Tibial artery (tissue), 4 donors: Measurements from ENCODE around the gene SLC6A5.

ENCODE experiments used
- DNase-seq, 2 donors: peaks; one replicate each; pipeline ENCODE4 v3.0.0-alpha.2; 2019
- H3K27ac ChIP-seq, 2 donors: fragments of 200-600 bp; sonication (generic) in 1 of 2; 1 replicate in 1 of 2; 2 replicates in 1 of 2; pipeline ENCODE4 v1.5.1; 2018 to 2019; ENCODE audit warnings: mild to moderate bottlenecking in 1 of 2
- H3K27me3 ChIP-seq, 2 donors: fragments of 200-600 bp; sonication (generic) in 1 of 2; one replicate each; pipeline versions ENCODE4 v1.5.1 to v1.6.0; 2016 to 2019
- H3K36me3 ChIP-seq, 3 donors: fragments of 200-600 bp; sonication (generic) in 2 of 3; one replicate each; pipeline ENCODE4 v1.5.1; 2016 to 2019; ENCODE audit warnings: mild to moderate bottlenecking in 2 of 3
- H3K4me1 ChIP-seq, 4 donors: fragments of 200-600 bp; sonication (generic) in 2 of 4; 1 replicate in 3 of 4; 2 replicates in 1 of 4; pipeline ENCODE4 v1.5.1; 2016 to 2019
- H3K4me3 ChIP-seq, 2 donors: fragments of 200-600 bp; sonication (generic) in 1 of 2; 1 replicate in 1 of 2; 2 replicates in 1 of 2; pipeline ENCODE4 v1.5.1; 2018 to 2019; ENCODE audit warnings: mild to moderate bottlenecking in 2 of 2
- H3K9me3 ChIP-seq, 3 donors: fragments of 200-600 bp; sonication (generic) in 1 of 3; one replicate each; pipeline ENCODE4 v1.5.1; 2016 to 2019
- intact Hi-C: fragments of 100-400 bp; cut with DNase I; formaldehyde crosslinking; loops from one replicate; pipeline ENCODE4 v1.15.0; 2023; ENCODE audit warnings: low total_unique reads
- TF ChIP-seq, protein P1 (sequence below), 2 experiments: fragments of 200-600 bp in 1 of 2; fragments of 450-650 bp in 1 of 2; IDR thresholded peaks; one replicate each; pipeline ENCODE4 v1.5.1; 2017 to 2019; ENCODE audit warnings: antibody characterized with exemption in 2 of 2, mild to moderate bottlenecking in 1 of 2, moderate library complexity in 1 of 2

Gene SLC6A5

DNA sequence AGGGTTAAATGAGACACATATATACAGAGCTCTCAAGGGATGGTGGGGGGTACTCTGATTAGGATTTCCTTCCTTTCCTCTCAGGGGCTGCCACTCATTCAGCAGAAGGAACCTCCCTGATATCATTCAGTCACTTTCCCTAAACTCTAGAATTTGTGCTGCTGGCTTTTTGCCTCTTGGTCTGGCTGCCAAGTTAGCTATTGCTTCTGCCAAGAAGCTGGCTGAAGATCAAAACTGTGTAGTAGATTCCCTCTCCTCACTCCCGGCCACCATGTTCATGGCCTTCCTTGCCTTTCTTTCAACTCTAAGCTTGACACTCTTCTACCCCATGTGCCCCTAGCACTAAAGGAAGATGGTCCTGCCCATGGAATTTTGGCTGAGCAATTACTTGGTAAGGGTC, 18.7 kb downstream of the SLC6A5 start:
- Histone ChIP-seq H3K9me3 (no peaks in the 10 kb centered on the region), H3K27me3 (peaks cover 0 to 40% of the 10 kb centered on the region in 2 donors), H3K27ac (no peak overlapping the region), H3K4me1 (no peaks in the 10 kb centered on the region), H3K4me3 (no peak overlapping the region), H3K36me3 (no peaks in the 10 kb centered on the region)
- intact Hi-C loops = no loop called here
- DNase-seq = no peak
- TF ChIP-seq, protein P1, sequence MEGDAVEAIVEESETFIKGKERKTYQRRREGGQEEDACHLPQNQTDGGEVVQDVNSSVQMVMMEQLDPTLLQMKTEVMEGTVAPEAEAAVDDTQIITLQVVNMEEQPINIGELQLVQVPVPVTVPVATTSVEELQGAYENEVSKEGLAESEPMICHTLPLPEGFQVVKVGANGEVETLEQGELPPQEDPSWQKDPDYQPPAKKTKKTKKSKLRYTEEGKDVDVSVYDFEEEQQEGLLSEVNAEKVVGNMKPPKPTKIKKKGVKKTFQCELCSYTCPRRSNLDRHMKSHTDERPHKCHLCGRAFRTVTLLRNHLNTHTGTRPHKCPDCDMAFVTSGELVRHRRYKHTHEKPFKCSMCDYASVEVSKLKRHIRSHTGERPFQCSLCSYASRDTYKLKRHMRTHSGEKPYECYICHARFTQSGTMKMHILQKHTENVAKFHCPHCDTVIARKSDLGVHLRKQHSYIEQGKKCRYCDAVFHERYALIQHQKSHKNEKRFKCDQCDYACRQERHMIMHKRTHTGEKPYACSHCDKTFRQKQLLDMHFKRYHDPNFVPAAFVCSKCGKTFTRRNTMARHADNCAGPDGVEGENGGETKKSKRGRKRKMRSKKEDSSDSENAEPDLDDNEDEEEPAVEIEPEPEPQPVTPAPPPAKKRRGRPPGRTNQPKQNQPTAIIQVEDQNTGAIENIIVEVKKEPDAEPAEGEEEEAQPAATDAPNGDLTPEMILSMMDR (IDR thresholded peaks at IDR 0.05) = no peak

- no peak overlapping the region for H3K27ac ChIP-seq
- no peak for DNase-seq
- H3K27me3 ChIP-seq = peaks cover 0 to 23% of the 10 kb centered on the region in 2 donors
- H3K4me3 ChIP-seq = no peak overlapping the region
- no peaks in the 10 kb centered on the region for H3K4me1 ChIP-seq
- H3K9me3 ChIP-seq = no peaks in the 10 kb centered on the region
- H3K36me3 ChIP-seq = no peaks in the 10 kb centered on the region
- TF ChIP-seq, protein P1 (IDR thresholded peaks at IDR 0.05) = no peak
- intact Hi-C loops = no loop called here
Observed at GRCh38 chr11:20620988-20621387, 21.6 kb downstream of the SLC6A5 start.

DNA sequence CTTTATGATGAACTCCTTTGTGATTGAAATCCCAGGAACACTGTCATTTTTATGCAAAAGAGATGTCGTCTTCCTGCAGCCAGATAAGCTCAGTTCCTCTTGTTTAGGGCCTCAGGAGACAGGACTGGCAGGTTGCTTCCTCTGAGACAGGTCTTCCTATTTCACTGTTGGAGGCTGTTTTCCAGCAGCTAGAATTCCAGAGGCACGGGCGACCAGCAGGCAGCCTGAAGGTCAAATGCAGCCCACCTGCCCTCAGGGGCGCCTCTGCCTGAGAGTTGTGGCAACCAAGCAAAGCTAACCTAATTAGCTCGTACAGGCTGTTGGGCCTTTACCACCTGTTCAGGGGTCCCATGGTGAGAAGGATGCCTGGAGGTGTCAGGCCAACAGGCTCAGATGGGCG, 22.3 kb downstream of the SLC6A5 start:
- no peak for DNase-seq

GRCh38 chr11:20623252-20623651, 23.8 kb downstream of the SLC6A5 start:
- intact Hi-C loops = no loop called here
- Histone ChIP-seq H3K36me3 (no peaks in the 10 kb centered on the region), H3K9me3 (no peaks in the 10 kb centered on the region), H3K4me1 (no peaks in the 10 kb centered on the region), H3K27me3 (peaks cover 0 to 9% of the 10 kb centered on the region in 2 donors), H3K4me3 (no peak overlapping the region), H3K27ac (no peak overlapping the region)
- no peak for DNase-seq
- TF ChIP-seq, protein P1 (IDR thresholded peaks at IDR 0.05) = no peak

More for the DNA sequence above, 22.3 kb downstream of the SLC6A5 start:
- H3K27ac ChIP-seq = no peak overlapping the region
- no peaks in the 10 kb centered on the region for H3K36me3 ChIP-seq
- no peaks in the 10 kb centered on the region for H3K4me1 ChIP-seq
- TF ChIP-seq, protein P1 (IDR thresholded peaks at IDR 0.05) = no peak
- H3K9me3 ChIP-seq = no peaks in the 10 kb centered on the region
- no peak overlapping the region for H3K4me3 ChIP-seq
- H3K27me3 ChIP-seq = peaks cover 0 to 18% of the 10 kb centered on the region in 2 donors
- intact Hi-C loops = no loop called here

DNA sequence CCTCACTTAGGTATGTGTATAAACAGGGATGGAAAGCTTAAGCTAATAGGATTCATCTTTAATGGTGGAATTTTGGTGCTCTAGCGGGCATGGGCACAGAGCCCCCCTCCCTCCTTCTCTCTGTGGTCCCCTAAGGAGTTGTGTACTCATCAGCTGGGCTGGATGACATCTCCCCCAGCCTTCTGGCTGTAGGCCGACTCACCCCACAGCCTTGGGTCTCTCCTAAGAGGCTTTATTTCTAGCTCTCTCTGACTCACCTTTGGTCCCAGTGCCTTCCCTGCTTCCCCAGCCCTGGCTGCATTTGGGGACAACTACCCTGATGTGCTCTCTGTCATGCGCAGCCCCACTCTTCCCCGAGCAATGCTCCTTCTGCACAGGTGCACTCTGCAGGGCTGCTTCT, 26.9 kb downstream of the SLC6A5 start:
- H3K36me3 ChIP-seq = no peaks in the 10 kb centered on the region
- no peaks in the 10 kb centered on the region for H3K4me1 ChIP-seq
- H3K27me3 ChIP-seq = peaks cover 0 to 6% of the 10 kb centered on the region in 2 donors
- H3K9me3 ChIP-seq = peaks cover 0 to 4% (median 0%) of the 10 kb centered on the region in 3 donors
- TF ChIP-seq, protein P1 (IDR thresholded peaks at IDR 0.05) = no peak
- DNase-seq = no peak
- H3K4me3 ChIP-seq = no peak overlapping the region
- no peak overlapping the region for H3K27ac ChIP-seq
- intact Hi-C loops = no loop called here

- no peak overlapping the region for H3K4me3 ChIP-seq
- no peaks in the 10 kb centered on the region for H3K4me1 ChIP-seq
- no peak for DNase-seq
- H3K36me3 ChIP-seq = no peaks in the 10 kb centered on the region
- TF ChIP-seq, protein P1 (IDR thresholded peaks at IDR 0.05) = no peak
- H3K27me3 ChIP-seq = peaks cover 0 to 6% of the 10 kb centered on the region in 2 donors
- no peak overlapping the region for H3K27ac ChIP-seq
- intact Hi-C loops = no loop called here
- H3K9me3 ChIP-seq = peaks cover 0 to 4% (median 0%) of the 10 kb centered on the region in 3 donors
Observed at GRCh38 chr11:20627026-20627425, 27.6 kb downstream of the SLC6A5 start.
